Endometrial microvascular endothelial cells (primary cell): ENCODE results near the gene MAP4K4. TPM values are rescaled to one million over a fixed set of nuclear protein-coding genes. Genes with fewer than 3 reads are reported as not detected.

ENCODE experiments used
- in situ Hi-C: cut with HindIII; loops from 2 replicates; pipeline ENCODE4 v1.10.0; 2017; ENCODE audit warnings: low sequenced_read_pairs, low pct_unique_long_range_greater_than_20kb; ENCODE audit errors: inconsistent ontology term
- total RNA-seq: library from RNA; depleted of rRNA; stranded (reverse); fragments of >200 nt; gene quantifications from one replicate; pipeline ENCODE4 v1.2.3, GENCODE V29; 2015; ENCODE audit errors: inconsistent ontology term

Gene MAP4K4
- total RNA-seq: 109 TPM

DNA sequence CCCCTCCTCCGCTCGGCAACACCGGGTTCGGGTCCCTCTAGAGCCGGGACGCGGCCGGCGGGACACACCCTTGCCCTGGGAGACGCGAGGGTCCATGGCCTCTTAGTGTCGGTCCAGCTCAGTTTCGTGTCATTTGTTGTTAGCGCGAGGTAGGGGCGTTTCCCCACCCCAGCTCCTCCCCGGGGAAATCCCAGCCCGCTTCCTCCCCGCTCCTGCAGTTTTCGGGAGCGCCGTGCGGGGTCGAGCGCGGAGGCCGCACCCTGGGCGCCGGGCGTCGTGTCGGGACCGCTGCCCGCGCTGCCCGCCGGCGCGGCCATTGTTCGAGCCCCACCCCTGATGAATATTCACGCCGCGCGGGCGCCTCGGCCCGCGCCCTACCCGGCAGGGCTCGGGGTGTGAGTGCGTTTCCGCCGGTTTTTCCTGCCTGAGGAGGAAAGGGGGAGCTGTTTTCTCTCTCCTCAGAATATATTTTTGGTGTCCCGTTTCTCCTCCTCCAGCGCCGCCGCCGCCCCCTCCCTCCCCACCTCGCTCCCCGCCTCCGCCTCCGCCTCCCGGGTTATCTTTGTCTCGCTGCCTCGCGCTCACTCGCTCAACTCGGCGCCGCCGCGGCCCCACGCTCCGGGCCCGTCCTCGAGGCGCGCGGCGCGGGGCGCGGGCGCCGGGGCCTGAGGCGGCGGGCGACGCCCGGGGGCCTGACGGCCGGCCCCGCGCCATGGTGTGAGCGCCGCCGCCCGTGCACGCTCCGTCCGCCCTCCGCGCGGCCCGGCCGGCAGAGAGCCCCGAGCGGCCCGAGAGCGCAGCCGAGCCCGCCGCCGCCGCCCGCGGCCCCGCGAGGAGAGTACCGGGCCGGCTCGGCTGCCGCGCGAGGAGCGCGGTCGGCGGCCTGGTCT, at the start of gene MAP4K4:
TSS of gene MAP4K4 (plus strand) at position 584 of the 890 bp plus-strand sequence. CDS start 374 bp downstream, outside the sequence.
- in situ Hi-C loops: no loop called here

DNA sequence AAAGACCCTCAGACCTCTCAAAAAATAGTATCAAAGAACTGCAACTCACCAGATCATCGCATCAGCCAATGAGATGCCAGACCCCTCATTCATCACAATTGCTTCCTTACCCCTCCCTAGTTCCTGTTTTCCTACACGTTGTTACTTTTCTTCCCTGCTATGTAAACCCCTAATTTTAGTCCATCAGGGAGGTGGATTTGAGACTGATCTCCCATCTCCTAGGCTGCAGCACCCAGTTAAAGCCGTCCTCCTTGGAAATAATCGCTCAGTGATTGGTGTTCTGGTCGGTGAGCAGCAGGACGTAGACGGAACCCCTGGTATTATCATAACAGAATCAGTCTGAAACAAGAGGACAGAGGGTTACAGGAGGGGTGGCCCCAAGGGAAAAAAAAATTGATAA, 44.0 kb upstream of the MAP4K4 start:
- in situ Hi-C loops: no loop called here

DNA sequence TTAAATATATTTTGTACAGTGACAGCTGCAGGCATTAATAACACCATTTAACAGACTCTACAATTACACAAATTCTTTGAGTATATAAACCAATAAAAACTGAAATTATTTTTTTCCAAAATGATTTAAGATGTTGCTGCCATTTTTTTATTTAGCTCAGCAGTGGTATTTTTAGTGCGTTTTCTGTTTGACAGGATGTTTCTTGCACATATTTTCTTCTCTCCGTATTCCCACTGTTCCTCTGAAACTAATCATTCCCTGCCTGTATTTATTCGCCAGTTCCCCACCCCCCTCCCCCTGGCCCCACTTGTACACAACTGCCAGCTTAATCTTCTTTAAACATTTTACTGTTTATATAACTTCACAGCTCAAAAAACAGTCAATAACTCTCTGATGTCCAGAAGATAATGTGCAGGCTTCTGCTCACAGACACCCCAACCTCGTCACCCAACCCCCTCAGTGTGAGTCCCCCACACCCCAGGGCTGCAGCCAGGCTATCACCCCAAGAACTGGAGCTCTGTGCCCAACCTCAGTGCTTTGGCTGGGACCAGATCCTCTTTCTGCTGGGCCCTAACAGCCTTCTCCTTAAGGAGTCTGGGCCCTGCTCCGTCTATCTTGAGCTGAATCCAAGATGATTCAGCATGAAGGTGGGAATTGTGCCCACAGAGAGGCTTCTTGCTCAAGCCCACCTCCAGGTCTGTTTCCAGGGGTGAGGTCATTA, 41.6 kb upstream of the MAP4K4 start:
- in situ Hi-C loops: no loop called here

DNA sequence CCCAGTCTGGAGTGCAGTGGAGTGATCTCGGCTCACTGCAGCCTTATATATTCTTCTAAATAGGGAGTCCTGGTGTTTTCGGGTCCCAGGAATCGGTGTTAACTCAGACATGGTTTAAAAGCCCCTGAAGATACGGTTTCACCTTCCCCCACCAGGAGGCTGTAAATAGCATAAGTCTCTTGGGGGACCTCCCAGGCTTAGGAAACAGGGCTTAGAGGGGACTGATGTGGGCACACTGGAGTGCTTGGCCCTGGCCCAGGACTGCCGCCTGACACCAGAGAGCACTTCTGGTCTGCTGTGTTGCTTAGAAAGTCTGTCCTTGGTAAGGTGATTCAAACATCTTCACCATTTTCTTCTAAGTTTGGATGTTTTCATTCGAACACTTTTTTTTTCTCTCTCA, 39.7 kb upstream of the MAP4K4 start:
- in situ Hi-C loops: no loop called here

DNA sequence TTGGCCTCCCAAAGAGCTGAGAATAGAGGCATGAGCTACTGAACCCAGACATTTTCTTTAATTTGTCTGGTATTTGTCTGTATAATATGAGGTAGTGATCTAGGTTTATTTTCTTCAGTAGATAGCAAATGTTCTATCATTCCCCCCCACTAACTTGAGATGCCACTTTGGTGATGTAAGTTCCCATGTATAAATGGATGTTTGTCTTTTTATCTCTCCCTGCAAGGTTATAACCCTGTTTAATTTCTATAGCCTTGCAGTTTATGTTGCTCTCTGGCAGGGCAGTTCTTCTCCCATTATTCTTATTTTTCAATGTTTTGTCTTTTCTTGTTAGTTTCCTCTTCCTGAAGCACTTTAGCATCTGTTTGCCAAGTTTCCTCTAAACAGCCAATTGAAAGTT, 39.1 kb upstream of the MAP4K4 start:
- in situ Hi-C loops: no loop called here

DNA sequence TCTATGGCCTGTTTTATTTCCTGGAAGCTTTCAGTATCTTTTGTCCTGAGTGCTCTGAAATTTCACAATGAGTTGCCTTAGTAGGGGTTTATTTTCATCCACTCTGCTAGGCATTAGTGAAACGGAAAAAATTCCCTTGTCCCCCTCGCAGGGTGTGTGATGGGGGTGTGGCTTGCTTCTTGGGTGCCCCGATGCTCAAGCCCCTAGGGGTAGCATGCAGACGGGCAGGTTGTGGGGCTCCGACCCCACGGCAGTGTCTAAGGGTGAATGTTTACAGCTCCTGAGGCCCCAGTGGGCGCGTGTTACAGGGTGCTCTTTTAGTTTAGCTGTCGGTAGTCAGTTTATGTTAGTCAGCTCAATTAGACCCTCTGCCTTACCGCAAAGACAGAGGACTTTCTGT, 32.2 kb upstream of the MAP4K4 start:
- in situ Hi-C loops: no loop called here

DNA sequence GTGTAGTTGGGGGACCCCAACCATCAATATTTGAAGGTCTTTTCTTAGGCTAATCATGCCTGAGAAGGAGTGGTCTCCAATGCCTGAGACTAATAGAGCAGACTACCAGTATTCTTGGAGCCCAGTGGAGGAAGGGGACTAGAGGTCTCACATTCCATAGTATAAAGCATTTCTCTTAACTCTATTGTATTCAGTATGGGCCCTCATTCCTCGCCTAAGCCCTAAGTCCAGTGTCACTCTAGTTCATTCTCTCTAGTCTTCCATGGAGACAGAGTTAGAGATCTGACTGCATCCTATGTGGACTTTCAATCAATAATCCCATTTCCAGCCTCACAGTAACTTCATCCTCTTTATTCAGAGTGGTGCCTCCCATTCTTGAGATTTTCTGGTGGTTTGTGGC, 29.7 kb upstream of the MAP4K4 start:
- in situ Hi-C loops: no loop called here

DNA sequence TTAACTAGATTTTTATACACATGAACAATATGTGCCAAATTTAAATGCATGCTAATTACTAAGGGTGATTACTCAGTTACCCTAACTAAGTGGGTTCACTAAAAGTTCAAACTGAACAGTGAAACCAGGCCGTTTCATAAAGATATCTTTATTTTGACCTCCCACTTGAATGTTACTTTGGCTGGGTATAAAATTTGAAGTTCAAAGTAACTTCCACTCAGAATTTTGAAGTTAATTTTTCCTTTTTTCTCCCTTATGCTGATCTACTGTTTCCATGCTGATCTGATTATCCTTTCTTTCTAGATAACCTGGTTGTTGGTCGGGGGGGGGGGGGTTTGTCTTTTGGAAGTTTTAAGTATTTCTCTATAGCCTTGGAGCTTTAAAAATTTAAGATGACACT, 25.5 kb upstream of the MAP4K4 start:
- in situ Hi-C loops: no loop called here

DNA sequence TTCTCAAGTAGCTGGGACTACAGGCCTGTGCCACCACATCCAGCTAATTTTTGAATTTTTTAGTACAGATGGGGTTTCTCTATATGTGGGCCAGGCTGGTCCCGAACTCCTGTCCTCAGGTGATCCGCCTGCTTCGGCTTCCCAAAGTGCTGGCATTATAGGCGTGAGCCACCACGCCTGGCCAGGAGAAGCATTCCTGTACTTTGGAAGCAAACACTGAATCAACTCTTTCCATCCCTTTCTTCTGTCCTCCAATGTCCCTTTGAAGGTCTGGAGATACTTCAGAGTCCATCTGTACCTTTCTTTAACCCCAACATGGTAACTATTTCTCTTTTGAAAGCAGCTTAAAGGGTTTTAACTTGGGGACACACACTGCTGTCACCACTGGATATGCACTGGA, 23.6 kb upstream of the MAP4K4 start:
- in situ Hi-C loops: no loop called here

DNA sequence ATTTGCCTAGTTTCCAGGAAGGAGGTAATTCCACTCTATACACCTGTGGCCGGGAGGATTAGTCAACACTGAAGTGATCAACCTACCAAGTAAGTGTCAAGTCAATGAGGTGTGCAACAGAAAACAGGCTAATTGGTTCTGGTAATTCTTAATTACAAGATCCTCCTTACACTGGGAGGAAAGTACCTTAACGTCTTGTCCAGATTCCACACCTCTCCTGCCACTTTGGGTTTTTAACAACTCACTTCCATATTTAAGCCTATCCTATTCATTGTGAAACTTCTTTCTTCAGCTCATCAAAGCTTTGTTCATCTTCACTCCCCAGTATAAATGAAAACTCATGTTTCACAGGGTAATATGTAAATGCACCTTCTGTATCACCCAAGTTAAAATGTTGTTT, 22.0 kb upstream of the MAP4K4 start:
- in situ Hi-C loops: no loop called here

DNA sequence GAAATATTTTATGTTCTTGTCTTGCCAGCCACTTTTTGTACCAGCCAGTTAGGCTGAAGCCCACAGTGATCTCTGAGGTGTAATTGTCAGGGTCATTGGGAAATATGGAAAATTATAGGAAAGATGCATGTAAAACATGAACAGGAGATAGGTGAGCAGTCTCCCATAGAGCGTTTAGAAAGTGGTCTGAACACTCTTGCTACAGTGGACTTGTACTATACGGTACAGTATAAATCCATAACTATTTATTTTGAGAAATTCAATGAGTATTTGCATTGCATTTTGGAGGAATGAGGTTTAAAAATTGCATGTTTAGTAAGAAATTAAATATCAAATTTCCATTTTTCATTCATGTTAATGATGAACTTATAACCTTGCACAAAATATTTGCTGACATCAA, 20.8 kb upstream of the MAP4K4 start:
- in situ Hi-C loops: no loop called here

DNA sequence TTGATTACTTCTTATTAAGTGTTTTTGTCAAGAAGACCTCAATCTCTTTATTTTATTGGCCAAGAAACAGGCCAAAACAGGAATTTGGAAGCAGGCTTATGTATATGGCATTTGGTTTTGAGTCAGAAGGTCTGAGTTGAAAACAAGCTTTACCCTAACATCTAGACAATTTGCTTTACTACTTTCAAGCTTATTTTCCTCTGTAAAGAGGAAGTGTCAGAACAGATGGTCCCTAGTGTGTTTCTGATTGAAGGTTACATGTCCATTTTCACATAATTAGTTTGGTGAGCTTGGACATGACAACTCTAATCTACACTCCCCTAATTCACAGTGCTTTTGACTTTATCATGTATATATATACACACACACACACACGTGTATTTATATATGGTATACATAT, 19.8 kb upstream of the MAP4K4 start:
- in situ Hi-C loops: no loop called here

DNA sequence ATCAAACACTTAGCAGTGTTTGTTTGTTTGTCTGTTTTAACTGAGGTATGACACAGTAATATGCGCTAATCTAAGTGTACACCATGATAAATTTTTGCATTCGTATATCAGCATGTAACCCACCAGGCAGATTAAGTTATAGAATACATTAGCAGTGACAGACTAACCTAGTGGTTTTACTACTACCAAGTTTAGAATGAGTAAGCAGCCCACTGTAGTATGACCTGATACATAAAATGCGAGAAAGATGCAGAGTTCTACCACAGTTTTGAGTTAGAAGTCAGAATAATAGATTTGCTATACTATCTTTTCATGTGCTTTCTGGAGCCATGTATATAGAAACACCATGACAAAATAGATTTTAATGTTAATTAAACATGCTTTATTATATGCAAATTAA, 19.1 kb upstream of the MAP4K4 start:
- in situ Hi-C loops: no loop called here

DNA sequence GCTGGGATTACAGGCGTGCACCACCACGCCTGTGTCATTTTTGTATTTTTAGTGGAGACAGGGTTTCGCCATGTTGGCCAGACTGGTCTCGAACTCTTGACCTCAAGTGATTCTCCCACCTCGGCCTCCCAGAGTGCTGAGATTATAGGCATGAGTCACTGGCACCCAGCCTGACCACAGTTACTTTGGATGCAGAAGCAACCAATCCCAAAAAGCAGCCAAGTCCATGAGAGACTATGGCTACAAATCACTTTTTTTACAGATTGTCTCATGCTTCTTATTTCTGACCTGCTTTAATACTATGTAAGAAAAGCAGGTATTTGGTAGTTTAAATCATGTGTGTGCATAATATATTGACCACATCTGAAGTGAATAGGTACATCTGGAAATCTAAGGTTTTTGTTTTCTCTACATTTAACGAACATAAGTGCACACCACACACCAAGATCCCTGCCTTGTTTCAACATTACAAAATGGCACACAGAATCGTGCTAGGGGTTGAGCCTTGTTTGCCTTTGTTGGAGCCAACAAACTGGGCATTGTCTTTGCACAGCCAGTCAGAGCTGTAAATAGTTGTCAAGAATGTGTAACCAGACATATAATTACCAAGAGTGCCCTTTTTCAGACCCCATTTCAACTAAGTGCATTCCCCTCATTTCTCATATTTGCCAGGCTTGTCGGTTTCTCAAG, 18.3 kb upstream of the MAP4K4 start:
- in situ Hi-C loops: no loop called here

DNA sequence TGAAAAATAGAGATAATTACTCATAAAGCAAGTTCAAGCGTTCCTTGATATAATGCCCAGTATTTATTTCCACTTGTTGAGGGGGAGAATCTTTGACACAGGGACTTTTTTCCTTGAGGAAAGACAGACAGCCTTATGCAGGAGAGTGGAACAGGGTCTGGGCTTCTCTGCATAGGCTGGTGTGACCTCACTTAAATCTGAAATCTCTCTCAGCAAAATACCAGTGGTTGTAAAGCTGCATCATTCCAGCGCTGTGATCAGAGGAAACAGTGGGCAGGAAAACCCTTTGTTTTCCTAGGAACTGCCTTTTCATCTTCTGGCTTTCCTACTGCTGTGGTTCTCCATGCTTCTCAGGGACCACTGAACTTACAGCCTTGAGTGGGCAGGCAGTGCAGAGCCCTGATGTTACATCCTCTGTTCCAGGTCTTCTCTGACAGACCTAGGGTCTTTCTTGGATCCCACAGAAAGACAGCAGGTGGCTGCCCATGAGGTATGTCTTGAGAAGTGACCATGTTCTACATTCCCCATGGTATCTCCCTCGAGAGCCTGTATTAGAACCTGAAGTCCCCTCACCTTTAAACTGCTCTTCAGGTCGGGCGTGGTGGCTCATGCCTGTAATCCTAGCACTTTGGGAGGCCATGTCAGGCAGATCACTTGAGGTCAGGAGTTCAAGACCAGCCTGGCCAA, 17.6 kb upstream of the MAP4K4 start:
- in situ Hi-C loops: no loop called here

DNA sequence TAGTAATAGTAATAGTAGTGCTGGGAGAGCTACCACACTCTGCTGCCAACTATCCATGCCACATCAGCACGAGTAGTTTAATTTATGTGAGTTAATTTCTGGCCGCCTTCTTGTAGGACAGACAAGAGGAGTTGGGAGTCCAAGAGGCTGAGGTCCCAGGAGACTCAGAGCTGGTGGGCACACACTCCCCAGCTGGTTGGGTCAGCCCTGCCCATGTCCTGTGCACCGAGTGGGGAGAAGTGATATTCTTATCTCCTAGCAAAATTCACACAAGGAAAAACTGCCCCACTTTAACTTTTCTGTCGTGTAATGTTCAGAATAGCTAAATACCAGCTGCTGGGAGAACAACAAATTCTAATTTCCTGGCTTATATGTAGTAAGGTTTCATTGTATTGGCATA, 15.2 kb upstream of the MAP4K4 start:
- in situ Hi-C loops: no loop called here

DNA sequence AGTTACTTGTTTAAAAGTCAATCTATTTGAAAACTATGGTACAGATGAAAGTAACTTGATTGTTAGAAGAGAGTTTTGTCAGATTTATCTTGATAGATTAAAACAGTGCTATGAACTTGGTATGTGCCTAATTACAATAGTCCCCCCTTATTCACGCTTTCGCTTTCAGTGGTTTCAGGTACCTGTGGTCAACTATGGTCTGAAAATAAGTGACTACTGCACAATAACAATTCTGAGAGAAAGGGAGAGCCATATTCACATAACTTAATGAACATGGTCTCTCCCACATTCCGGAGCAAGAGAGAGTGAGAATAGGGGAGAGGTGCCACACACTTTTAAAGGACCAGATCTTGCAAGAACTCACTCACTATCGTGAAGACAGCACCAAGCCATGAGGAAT, 13.2 kb upstream of the MAP4K4 start:
- in situ Hi-C loops: no loop called here

DNA sequence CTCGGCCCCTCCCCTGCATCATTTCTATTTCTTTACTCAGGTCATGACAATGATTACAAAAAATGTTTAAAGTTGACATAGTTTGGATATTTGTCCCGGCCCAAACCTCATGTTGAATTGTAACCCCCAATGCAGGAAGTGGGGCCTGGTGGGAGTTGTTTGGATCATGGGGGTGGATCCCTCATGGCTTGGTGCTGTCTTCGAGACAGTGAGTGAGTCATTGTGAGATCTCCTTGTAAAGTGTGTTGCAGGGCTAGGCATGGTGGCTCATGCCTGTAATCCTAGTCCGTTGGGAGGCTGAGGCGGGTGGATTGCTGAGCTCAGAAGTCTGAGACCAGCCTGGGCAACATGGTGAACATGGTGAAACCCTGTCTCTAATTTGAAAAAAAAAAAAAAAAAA, 9.2 kb upstream of the MAP4K4 start:
- in situ Hi-C loops: no loop called here

DNA sequence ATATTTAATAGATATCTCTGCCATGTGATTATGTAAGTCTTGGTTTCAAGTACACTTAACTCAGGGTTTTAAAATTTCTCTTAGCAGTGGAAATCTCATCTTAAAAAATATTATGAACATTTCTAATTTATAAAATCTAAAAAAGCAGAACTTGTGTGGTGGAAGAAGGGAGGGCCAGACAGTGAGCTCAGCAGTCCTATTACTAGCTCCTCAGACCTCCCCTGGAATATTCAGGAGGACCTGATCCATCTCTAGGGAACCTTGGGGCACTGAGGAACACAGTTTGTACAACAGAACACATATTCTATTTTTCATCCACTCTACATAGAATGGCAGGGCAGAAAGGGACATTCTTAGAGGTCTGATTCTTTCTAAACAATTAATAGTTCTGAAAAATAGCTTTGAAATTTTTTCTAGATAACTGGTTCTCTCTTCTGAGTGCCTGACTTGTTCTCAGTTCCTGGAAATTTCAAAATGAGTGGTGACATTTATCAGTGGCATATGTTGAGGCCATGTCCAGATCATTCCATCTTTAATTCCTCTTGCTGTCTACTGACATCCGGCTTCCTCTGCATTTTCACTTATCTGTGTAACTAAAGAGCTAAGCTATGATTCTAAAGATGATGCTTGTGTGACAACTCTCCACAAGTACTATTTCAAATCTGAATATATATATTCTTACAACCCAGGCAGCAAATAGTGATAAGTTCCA, 8.2 kb upstream of the MAP4K4 start:
- in situ Hi-C loops: no loop called here
